Breast epithelium (tissue), 3 donors: ENCODE results near the gene ANKRD23.

Experiments
- POLR2A ChIP-seq: fragments of 450-650 bp; IDR thresholded peaks from one replicate; pipeline ENCODE4 v1.6.1; 2016; ENCODE audit warnings: antibody characterized with exemption, mild to moderate bottlenecking, moderate library complexity
- TF ChIP-seq, protein P1 (sequence below), 3 donors: fragments of 450-650 bp; IDR thresholded peaks; one replicate each; pipeline ENCODE4 v1.5.1; 2016 to 2017; ENCODE audit warnings: antibody characterized with exemption in 3 of 3, mild to moderate bottlenecking in 3 of 3, moderate library complexity in 3 of 3

DNA sequence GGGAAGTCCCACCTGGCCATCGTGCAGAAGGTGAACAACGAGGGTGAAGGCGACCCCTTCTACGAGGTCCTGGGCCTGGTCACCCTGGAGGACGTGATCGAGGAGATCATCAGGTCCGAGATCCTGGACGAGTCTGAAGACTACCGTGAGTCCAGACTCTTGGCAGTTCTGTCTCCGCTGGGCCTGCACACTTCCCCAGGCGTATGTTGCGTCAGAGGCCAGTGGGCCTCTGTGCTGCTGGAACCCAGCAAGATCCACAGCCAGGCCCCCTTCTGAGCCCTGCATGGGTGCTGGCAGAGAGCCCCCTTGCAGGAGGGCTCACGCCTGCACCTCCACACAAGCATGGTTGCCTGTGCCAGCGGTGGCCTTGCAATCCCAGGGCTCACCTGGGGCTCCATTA is 18.8 kb downstream of the ANKRD23 start:
- no peak for TF ChIP-seq POLR2A
- TF ChIP-seq, protein P1, sequence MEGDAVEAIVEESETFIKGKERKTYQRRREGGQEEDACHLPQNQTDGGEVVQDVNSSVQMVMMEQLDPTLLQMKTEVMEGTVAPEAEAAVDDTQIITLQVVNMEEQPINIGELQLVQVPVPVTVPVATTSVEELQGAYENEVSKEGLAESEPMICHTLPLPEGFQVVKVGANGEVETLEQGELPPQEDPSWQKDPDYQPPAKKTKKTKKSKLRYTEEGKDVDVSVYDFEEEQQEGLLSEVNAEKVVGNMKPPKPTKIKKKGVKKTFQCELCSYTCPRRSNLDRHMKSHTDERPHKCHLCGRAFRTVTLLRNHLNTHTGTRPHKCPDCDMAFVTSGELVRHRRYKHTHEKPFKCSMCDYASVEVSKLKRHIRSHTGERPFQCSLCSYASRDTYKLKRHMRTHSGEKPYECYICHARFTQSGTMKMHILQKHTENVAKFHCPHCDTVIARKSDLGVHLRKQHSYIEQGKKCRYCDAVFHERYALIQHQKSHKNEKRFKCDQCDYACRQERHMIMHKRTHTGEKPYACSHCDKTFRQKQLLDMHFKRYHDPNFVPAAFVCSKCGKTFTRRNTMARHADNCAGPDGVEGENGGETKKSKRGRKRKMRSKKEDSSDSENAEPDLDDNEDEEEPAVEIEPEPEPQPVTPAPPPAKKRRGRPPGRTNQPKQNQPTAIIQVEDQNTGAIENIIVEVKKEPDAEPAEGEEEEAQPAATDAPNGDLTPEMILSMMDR (IDR thresholded peaks at IDR 0.05), result no peak
